ENCODE measurements around the gene TTC28.

Gene TTC28

GRCh38 chr22:27976586-27976985 is 703.1 kb downstream of the TTC28 start:
- DNase-seq, result no peak

GRCh38 chr22:27975381-27976013 is 704.1 kb downstream of the TTC28 start:
- DNase-seq, result no peak

- no peak for DNase-seq
These were observed 705.8 kb downstream of the TTC28 start for GRCh38 chr22:27973846-27974245.

GRCh38 chr22:27972732-27973698 is 706.6 kb downstream of the TTC28 start:
- DNase-seq, result no peak

GRCh38 chr22:27971926-27972325 is 707.7 kb downstream of the TTC28 start:
- DNase-seq, result no peak

GRCh38 chr22:27970596-27971220 is 708.9 kb downstream of the TTC28 start:
- DNase-seq, result no peak

GRCh38 chr22:27966168-27967064 is 713.2 kb downstream of the TTC28 start:
- no peak for DNase-seq

GRCh38 chr22:27962268-27963044 is 717.2 kb downstream of the TTC28 start:
- DNase-seq, result no peak

GRCh38 chr22:27961680-27962079 is 718.0 kb downstream of the TTC28 start:
- no peak for DNase-seq

GRCh38 chr22:27961182-27961581 is 718.5 kb downstream of the TTC28 start:
- DNase-seq, result no peak

- no peak for DNase-seq
These were observed 720.1 kb downstream of the TTC28 start for GRCh38 chr22:27959335-27960090.

- no peak for DNase-seq
These were observed 726.9 kb downstream of the TTC28 start for GRCh38 chr22:27952779-27953178.

- no peak for DNase-seq
These were observed 727.5 kb downstream of the TTC28 start for GRCh38 chr22:27952091-27952490.

- no peak for DNase-seq
These were observed 730.2 kb downstream of the TTC28 start for GRCh38 chr22:27949421-27949820.

GRCh38 chr22:27948569-27948968 is 731.1 kb downstream of the TTC28 start:
- no peak for DNase-seq

GRCh38 chr22:27947448-27947847 is 732.2 kb downstream of the TTC28 start:
- DNase-seq, result no peak

- no peak for DNase-seq
These were observed 738.5 kb downstream of the TTC28 start for GRCh38 chr22:27941143-27941542.

GRCh38 chr22:27937453-27937852 is 742.2 kb downstream of the TTC28 start:
- DNase-seq, result no peak

- no peak for DNase-seq
These were observed 743.7 kb downstream of the TTC28 start for GRCh38 chr22:27935897-27936296.

GRCh38 chr22:27934069-27934468 is 745.6 kb downstream of the TTC28 start:
- DNase-seq, result no peak

Measured in bone marrow (tissue), 2 donors.